Pons (tissue), 1 donor: ENCODE measurements around the gene ZNF487.
A peak's percentile ranks its signal among the peaks of the same experiment; 100 is the strongest.
"Not testable (repeated sequence)": the region's sequence is repeated elsewhere in the genome, so short reads cannot be mapped to it uniquely, and the experiment has no call there.

Experiments
- DNase-seq: peaks from one replicate; pipeline ENCODE4 v3.0.0-alpha.2; 2016; ENCODE audit warnings: low spot score

The ZNF487 gene

DNA sequence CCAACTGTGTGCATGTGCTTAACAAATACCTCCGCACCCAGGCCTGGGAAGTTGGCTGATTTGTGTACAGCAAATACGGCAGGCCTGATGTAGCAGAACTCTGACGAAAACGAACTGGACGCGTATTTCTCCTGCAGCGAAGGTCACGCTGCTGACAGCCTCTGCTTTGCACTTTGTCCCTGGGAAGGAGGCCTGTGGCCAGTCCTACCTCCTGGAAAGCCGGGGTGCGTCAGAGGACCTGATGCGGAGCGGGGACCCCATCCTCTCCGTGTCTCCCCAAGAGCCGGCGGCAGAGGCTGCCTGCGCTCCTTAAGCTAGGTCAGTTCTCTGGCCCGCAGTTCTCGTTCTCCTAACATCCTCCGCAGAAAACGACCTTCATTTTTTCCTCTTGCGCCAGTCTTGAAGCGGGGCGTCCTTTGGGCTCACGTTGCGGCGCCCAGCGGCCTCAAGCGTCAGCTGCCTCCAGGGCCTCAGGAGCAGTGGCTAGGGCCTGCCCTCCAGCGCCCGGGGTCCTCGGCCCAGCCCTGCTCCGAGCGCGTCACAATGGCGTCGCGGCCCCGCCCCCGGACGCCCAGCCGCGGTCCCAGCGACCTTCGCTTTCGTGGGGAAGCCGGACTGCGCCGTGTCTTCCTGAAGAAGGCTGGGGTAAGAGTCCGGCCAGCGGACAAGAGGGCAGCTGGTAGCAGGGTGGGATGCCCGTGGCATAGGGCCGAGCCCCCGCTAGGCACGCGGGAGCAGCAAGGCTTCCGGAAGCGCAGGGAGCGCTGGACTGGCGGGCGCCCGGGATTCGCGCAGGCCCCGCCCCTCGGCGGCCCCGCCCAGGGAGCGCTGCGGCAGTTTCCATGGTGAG, at the start of gene ZNF487:
Gene ZNF487 (plus strand): TSS at position 821 of the 850 bp plus-strand sequence. CDS start 38,703 bp downstream, outside the sequence.
- peak; percentile 87 for DNase-seq

- no peak for DNase-seq
Observed at GRCh38 chr10:43387678-43388032, 49.3 kb upstream of the ZNF487 start.

DNA sequence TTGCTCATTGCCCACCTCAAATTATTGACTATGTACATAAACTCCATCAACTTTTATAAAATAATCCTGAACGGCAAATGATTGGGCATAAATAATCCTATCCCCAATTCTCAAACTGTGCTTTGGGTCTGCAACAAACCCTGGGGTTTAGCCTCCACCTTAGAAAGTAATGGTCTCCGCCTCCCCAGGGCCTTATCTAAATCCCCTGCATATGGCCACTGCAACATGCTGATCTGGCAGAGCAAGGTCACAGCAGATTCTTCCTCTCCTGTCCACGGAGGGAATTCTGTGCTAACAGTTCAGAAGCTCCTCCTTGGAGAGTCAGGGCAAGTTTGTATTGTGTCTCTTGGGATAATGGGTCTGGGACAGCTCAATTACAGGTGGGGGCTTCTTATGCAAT, 47.0 kb upstream of the ZNF487 start:
- no peak for DNase-seq

- no peak for DNase-seq
Observed at GRCh38 chr10:43390333-43390732, 46.6 kb upstream of the ZNF487 start.

DNA sequence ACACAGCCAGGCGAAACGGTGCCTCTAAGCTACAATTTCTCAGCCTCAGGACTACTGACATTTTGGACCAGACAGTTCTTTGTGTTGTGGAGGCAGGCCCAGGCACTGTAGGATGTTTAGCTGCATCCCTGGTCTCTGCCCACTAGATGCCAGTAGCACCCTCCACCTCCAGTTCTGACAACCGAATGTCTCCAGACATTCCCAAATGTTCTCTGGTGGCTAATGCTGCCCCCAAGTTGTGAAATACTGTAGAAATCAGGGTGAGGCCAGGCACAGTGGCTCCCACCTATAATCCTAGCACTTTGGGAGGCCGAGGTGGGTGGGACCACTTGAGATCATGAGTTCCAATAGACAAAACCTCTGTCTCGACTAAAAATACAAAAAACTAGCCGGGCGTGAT, 46.2 kb upstream of the ZNF487 start:
- DNase-seq = peak; percentile 88

DNA sequence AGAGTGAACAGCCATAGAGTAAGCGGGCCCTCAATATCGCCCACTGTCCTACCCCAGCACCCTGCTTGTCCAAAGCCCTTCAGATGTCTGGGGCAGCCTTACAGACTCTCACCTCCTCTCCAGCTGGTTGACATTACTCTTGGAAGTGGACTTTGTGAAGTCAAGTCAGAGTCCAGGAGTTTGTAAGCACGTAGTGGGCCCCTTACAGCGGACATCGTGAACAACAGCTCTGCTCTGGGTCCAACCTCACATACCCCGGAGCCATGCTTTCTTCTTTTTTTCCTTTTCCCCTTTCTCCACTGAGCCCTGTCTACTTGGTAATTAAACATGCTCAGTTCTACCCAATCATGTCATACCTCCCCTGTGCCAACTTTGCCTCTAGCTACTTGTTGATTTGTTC, 45.4 kb upstream of the ZNF487 start:
- no peak for DNase-seq

GRCh38 chr10:43392748-43393147, 44.2 kb upstream of the ZNF487 start:
- DNase-seq = no peak

GRCh38 chr10:43393186-43393585, 43.7 kb upstream of the ZNF487 start:
- DNase-seq = not testable (repeated sequence)

DNA sequence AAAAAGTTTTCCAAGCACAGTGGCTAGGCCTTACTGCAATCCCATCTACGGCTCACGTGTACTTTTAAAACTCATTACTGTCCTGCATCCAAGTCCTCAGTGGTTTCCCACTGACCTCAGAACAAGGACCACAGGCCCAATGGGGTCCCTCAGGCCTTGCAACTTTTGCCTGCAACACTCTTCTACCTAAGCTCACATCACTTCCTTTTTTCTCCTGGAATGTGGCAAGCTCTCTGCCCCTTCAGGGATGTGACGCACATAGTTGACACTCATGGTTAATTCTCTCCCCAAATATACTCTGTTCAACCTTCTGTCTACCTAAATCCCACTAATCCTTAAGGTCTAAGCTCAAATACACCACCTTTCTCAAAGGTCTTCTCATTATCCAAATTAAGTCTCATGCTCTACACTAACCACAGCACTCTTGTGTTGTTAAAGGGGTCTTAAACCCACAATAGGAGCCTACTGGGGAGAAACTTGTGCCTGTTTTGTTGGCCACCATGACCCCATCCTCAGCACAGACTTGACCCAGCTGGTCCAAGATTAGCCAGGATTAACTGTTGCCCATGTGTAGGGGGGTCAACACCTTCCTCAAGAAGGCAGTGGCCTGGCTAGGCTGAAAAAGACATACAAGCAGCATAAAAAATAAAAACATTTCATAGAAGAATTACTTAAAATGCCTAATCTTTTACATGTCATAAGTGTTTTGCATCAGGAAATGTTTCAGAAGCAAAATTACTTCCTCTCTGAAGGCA, 43.1 kb upstream of the ZNF487 start:
- DNase-seq = no peak

DNA sequence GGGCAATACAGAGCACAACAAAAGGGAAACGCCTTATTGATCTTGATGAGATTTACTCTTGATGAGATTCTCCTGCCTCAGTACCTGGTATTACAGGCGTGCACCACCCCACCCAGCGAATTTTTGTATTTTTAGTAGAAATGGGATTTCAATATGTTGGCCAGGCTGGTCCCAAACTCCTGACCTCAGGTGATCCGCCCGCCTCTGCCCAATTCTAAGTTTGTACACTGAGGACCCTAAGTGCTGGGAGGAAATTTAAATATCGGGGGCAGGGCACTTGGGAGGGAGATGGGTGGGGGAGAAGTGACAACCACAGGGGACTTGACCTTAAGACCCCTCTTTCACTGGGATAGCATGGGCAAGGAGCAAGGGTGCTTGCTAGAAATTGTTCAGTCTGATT, 42.0 kb upstream of the ZNF487 start:
- no peak for DNase-seq

GRCh38 chr10:43395571-43396060, 41.3 kb upstream of the ZNF487 start:
- no peak for DNase-seq

- peak; percentile 55 for DNase-seq
Observed at GRCh38 chr10:43396061-43396927, 40.6 kb upstream of the ZNF487 start.

GRCh38 chr10:43396928-43397624, 39.8 kb upstream of the ZNF487 start:
- peak; percentile 80 for DNase-seq

DNA sequence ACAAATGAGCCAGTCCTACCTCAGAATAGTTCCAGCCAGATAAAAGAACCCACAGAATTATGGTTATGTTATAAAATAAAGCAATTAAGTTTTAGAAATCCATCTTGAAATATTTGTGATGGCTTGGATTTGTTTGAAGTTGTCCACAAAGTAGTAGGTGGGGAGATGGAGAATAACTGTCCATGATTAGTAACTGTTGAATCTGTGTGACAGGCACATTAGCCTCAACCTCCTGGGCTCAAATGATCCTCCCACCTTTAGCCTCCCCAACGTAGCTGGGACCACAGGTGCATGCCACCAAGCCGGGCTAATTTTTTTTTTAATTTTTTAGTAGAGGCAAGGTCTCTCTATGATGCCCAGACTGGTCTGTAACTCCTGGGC, 38.0 kb upstream of the ZNF487 start:
- no peak for DNase-seq

GRCh38 chr10:43399320-43400310, 37.3 kb upstream of the ZNF487 start:
- no peak for DNase-seq

GRCh38 chr10:43401627-43402026, 35.3 kb upstream of the ZNF487 start:
- no peak for DNase-seq

DNA sequence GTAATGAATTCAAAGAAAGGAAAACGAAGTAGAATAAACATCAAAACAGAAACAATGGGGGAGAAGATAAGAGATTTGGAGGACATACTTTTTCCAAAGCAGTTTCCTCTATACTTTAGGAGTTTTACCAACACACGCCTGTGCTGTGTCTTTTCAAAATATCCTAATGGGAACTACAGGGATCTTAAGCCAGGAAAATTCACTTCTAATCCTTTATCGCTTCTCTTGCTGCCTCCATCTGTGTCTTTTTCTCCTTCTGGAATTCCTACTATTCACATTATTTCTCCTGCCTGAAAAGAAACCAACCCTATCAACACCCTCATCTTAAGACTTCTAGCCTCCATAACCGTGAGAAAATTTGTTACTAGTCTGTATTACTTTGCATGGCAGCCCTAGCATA, 34.7 kb upstream of the ZNF487 start:
- DNase-seq = no peak

DNA sequence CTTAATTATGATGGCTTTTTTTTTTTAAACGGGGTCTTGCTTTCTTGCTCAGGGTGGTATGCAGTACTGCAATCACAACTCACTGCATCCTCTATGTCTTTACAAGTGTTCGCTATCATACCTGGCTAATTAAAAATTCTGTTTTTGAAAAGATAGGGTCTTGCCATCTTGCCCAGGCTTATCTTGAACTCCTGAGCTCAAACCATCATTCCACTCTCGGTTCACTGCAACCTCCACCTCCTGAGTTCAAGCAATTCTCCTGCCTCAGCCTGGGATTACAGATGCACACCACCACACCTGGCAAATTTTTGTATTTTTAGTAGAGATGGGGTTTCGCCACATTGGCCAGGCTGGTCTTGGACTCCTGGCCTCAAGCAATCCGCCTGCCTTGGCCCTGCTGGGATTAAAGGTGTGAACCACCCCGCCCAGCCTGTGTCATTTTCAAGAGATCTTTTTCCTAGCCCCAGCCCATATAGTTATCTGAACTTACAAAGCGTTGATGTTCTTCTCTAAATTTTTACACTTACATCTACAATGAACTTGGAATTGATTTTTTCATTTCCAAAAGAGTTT, 33.9 kb upstream of the ZNF487 start:
- no peak for DNase-seq

GRCh38 chr10:43403911-43404703, 32.8 kb upstream of the ZNF487 start:
- no peak for DNase-seq
